GM12873 (cell line): ENCODE measurements around the gene FAM219A.

Experiments used
- CTCF ChIP-seq: IDR thresholded peaks from 2 replicates; pipeline ENCODE4 v1.5.1; 2012; ENCODE audit warnings: low read depth, mild to moderate bottlenecking, moderate library complexity, low read length, control low read depth; ENCODE audit not compliant: insufficient read depth; ENCODE audit errors: missing control alignments

Gene FAM219A

GRCh38 chr9:34463098-34463900, 4.9 kb upstream of the FAM219A start:
- no peak for TF ChIP-seq CTCF

- no peak for TF ChIP-seq CTCF
These were observed 1.6 kb upstream of the FAM219A start for GRCh38 chr9:34459941-34460340.

- TF ChIP-seq CTCF = no peak
These were observed 986 bp upstream of the FAM219A start for GRCh38 chr9:34459356-34459755.

GRCh38 chr9:34458959-34459340, 580 bp upstream of the FAM219A start:
- no peak for TF ChIP-seq CTCF

- no peak for TF ChIP-seq CTCF
These were observed 931 bp downstream of the FAM219A start for GRCh38 chr9:34457266-34458012.

- TF ChIP-seq CTCF = no peak
These were observed 1.6 kb downstream of the FAM219A start for GRCh38 chr9:34456746-34457145.

- TF ChIP-seq CTCF = no peak
These were observed 2.2 kb downstream of the FAM219A start for GRCh38 chr9:34456151-34456550.
